PC-9 (cell line): Measurements from ENCODE around the gene DNMBP. TPM values are rescaled to one million over a fixed set of nuclear protein-coding genes. Genes with fewer than 3 reads are reported as not detected.
A peak's percentile ranks its signal among the peaks of the same experiment; 100 is the strongest.

ENCODE experiments used
- BruUV-seq: library from RNA; stranded (reverse); fragments of 400-500 nt; replicated peaks from 2 replicates; lab custom pipeline; 2021; lab: Mats Ljungman, UMichigan
- CTCF ChIA-PET: fragments of 300-600 bp; sonication (Branson Sonifier 250); formaldehyde crosslinking; loops from one replicate; lab custom pipeline; 2022; ENCODE audit warnings: antibody characterized with exemption; lab: Charles Lee
- POLR2A ChIA-PET: fragments of 300-600 bp; sonication (Branson Sonifier 250); formaldehyde crosslinking; loops from one replicate; lab custom pipeline; 2022; ENCODE audit warnings: antibody characterized with exemption; ENCODE audit not compliant: unreplicated experiment; lab: Charles Lee
- DNase-seq, 2 experiments: peaks; one replicate each; pipeline versions ENCODE4 v3.0.0 to v3.0.0-alpha.2; 2015 to 2022; ENCODE audit warnings: mixed read lengths in 1 of 2
- H2AFZ ChIP-seq: fragments of 200-600 bp; sonication (generic); 2 replicates; pipeline ENCODE4 v1.8.1; 2017; ENCODE audit warnings: antibody characterized with exemption
- H3F3A ChIP-seq: fragments of 200-600 bp; sonication (generic); 2 replicates; pipeline ENCODE4 v1.8.1; 2017; ENCODE audit warnings: antibody characterized with exemption, mild to moderate bottlenecking, low read depth; ENCODE audit not compliant: insufficient read depth
- H3K27ac ChIP-seq: fragments of 200-600 bp; sonication (generic); 2 replicates; pipeline ENCODE4 v1.6.1; 2016; ENCODE audit warnings: mixed run types
- H3K27me3 ChIP-seq: fragments of 200-600 bp; sonication (generic); 2 replicates; pipeline ENCODE4 v1.6.1; 2016; ENCODE audit warnings: low read depth, mixed run types; ENCODE audit not compliant: insufficient read depth
- H3K36me3 ChIP-seq: fragments of 200-600 bp; sonication (generic); 2 replicates; pipeline ENCODE4 v1.6.1; 2016; ENCODE audit warnings: low read depth, mixed run types
- H3K4me1 ChIP-seq: fragments of 200-600 bp; sonication (generic); replicated peaks from 2 replicates; pipeline ENCODE4 v1.6.1; 2016; ENCODE audit warnings: mixed run types; ENCODE audit not compliant: insufficient read depth
- H3K4me2 ChIP-seq: fragments of 200-600 bp; sonication (generic); 2 replicates; pipeline ENCODE4 v1.6.1; 2017; ENCODE audit warnings: mixed run types
- H3K4me3 ChIP-seq: fragments of 200-600 bp; sonication (generic); 2 replicates; pipeline ENCODE4 v1.6.1; 2016; ENCODE audit warnings: mixed run types
- H3K79me2 ChIP-seq: fragments of 200-600 bp; sonication (generic); 2 replicates; pipeline ENCODE4 v1.6.1; 2017; ENCODE audit warnings: low read depth, mixed run types
- H3K9me2 ChIP-seq: fragments of 200-600 bp; sonication (generic); 2 replicates; pipeline ENCODE4 v1.8.1; 2017; ENCODE audit warnings: mild to moderate bottlenecking; ENCODE audit not compliant: insufficient read depth
- H3K9me3 ChIP-seq: fragments of 200-600 bp; sonication (generic); 2 replicates; pipeline ENCODE4 v1.8.1; 2016; ENCODE audit warnings: low read depth; ENCODE audit not compliant: insufficient read depth
- H4K20me1 ChIP-seq: fragments of 200-600 bp; sonication (generic); 2 replicates; pipeline ENCODE4 v1.8.1; 2017; ENCODE audit not compliant: insufficient read depth
- CTCF ChIP-seq: fragments of 200-600 bp; sonication (generic); conservative IDR thresholded peaks from 2 replicates; pipeline ENCODE4 v1.6.1; 2017; ENCODE audit warnings: mixed run types, antibody characterized with exemption, mild to moderate bottlenecking, moderate library complexity
- EZH2 ChIP-seq: fragments of 200-600 bp; sonication (generic); IDR thresholded peaks from 2 replicates; pipeline ENCODE4 v1.8.0; 2017; ENCODE audit warnings: antibody characterized with exemption, low read depth
- intact Hi-C: fragments of 100-400 bp; cut with micrococcal nuclease; formaldehyde crosslinking; loops from one replicate; pipeline ENCODE4 v1.10.0; 2022; ENCODE audit not compliant: unreplicated experiment
- total RNA-seq: library from RNA; stranded (reverse); gene quantifications from 2 replicates; pipeline ENCODE4 v1.2.3, GENCODE V29; 2021

The DNMBP gene
- total RNA-seq, 1 experiment from 2014 or later: 14.9 TPM

- Histone ChIP-seq H3K4me2 (peak overlapping the region; percentile 66), H3K36me3 (peaks cover 14% of the 10 kb centered on the region; the same call in 1 of the 2 replicates), H3K27me3 (no peaks in the 10 kb centered on the region), H3K27ac (peak overlapping the region; percentile 88), H3K9me2 (no peaks in the 10 kb centered on the region), H3K4me3 (no peak overlapping the region), H3K79me2 (peaks cover 97% of the 10 kb centered on the region), H3K9me3 (no peaks in the 10 kb centered on the region), H4K20me1 (peaks cover 11% of the 10 kb centered on the region; the same call in 1 of the 2 replicates), H3K4me1 (peaks cover 59% of the 10 kb centered on the region), H3F3A (peaks cover 48% of the 10 kb centered on the region), H2AFZ (no peak overlapping the region)
- POLR2A ChIA-PET: no interaction called here
- CTCF ChIA-PET: no interaction called here
- DNase-seq: peak; percentile 46 to 93
- intact Hi-C loops: loop anchor here (5.0 kb wide), 2 partner anchors 45 to 125 kb away; no protein-coding TSS in a partner anchor
- no peak for TF ChIP-seq CTCF
- no peak for TF ChIP-seq EZH2
- no TSS peak for BruUV-seq
These were observed 87.8 kb downstream of the DNMBP start for GRCh38 chr10:99921948-99922347.

DNA sequence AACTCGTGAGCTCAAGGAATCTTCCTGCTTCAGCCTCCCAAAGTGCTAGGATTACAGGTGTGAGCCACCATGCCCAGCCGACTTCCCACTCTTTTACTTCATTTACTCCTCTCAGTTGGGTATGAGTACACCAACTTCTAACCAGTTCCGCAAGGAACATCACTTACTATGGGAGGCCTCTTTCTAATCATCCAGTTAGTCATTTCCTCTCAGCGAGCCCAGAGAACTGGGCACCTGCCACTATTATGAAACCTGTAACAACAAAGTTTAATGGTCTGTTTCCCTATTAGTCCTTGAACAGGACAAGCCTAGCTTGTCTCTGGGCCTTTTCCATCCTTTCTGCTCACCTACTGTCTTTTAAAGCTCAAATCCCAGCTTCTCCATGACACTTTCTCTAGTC is 88.8 kb downstream of the DNMBP start:
- Histone ChIP-seq H3K79me2 (peaks cover 95% of the 10 kb centered on the region), H3F3A (peaks cover 38% of the 10 kb centered on the region), H3K4me1 (peaks cover 53% of the 10 kb centered on the region), H4K20me1 (0 out of 2 replicates have a peak, but pooled peaks cover under 1% of the 10 kb centered on the region), H3K4me2 (peak overlapping the region; percentile 66), H3K9me2 (no peaks in the 10 kb centered on the region), H3K4me3 (no peak overlapping the region), H2AFZ (no peak overlapping the region), H3K9me3 (no peaks in the 10 kb centered on the region), H3K27ac (peak overlapping the region; percentile 88), H3K27me3 (no peaks in the 10 kb centered on the region), H3K36me3 (peaks cover 14% of the 10 kb centered on the region; the same call in 1 of the 2 replicates)
- intact Hi-C loops: loop anchor here (5.0 kb wide), 2 partner anchors 46 to 126 kb away; no protein-coding TSS in a partner anchor
- BruUV-seq: no TSS peak
- CTCF ChIA-PET: no interaction called here
- DNase-seq: peak in 1 of 2 experiments; percentile 81
- TF ChIP-seq CTCF: no peak
- TF ChIP-seq EZH2: no peak
- POLR2A ChIA-PET: interaction anchor here (0.7 kb wide), 1 partner anchor 45 kb away, joined by 11 read pairs; no protein-coding TSS in a partner anchor

DNA sequence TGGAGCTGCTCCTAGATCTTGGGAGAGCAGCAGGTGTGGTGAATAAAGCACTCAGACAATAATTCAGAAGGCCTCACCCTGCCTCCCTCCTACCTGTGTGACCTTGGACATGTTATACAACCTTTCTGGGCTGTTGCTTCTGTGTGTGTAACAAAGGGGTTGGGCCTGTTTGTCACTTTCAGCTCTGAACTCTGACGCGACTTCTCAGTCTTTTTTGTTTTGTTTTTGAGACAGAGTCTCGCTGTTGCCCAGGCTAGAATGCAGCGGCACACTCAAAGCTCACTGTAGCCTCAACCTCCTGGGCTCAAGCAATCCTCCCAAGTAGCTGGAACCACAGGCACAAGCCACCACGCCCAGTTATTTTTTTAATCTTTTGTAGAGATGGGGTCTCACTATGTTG is 89.3 kb downstream of the DNMBP start:
- Histone ChIP-seq H2AFZ (no peak overlapping the region), H3K79me2 (peaks cover 95% of the 10 kb centered on the region), H3K4me2 (peak overlapping the region; percentile 66), H3K27me3 (no peaks in the 10 kb centered on the region), H3K4me3 (no peak overlapping the region), H4K20me1 (no peaks in the 10 kb centered on the region), H3F3A (peaks cover 36% of the 10 kb centered on the region), H3K9me2 (no peaks in the 10 kb centered on the region), H3K4me1 (peaks cover 49% of the 10 kb centered on the region), H3K27ac (peak overlapping the region; percentile 88), H3K9me3 (no peaks in the 10 kb centered on the region), H3K36me3 (peaks cover 14% of the 10 kb centered on the region; the same call in 1 of the 2 replicates)
- intact Hi-C loops: loop anchor here (5.0 kb wide), 2 partner anchors 47 to 127 kb away; no protein-coding TSS in a partner anchor
- CTCF ChIA-PET: no interaction called here
- TF ChIP-seq EZH2 (no peak), CTCF (no peak)
- no TSS peak for BruUV-seq
- no peak for DNase-seq
- POLR2A ChIA-PET: no interaction called here
